HepG2 (cell line): ENCODE data around the gene CEBPE. TPM values are rescaled to one million over a fixed set of nuclear protein-coding genes. Genes with fewer than 3 reads are reported as not detected.
A peak's percentile ranks its signal among the peaks of the same experiment; 100 is the strongest.

ENCODE experiments used
- ADNP ChIP-seq: sonication (generic); formaldehyde crosslinking; IDR thresholded peaks from 2 replicates; pipeline ENCODE4 v1.4.0; 2020; ENCODE audit warnings: missing genetic modification reagents
- CC2D1A ChIP-seq: sonication (generic); formaldehyde crosslinking; IDR thresholded peaks from 2 replicates; pipeline ENCODE4 v1.8.1; 2023; ENCODE audit warnings: mild to moderate bottlenecking, missing genetic modification reagents
- DPF2 ChIP-seq: sonication (generic); formaldehyde crosslinking; IDR thresholded peaks from 2 replicates; pipeline ENCODE4 v1.4.0; 2020; ENCODE audit warnings: mild to moderate bottlenecking, low read depth, missing genetic modification reagents, borderline replicate concordance
- HIVEP1 ChIP-seq: sonication (generic); formaldehyde crosslinking; IDR thresholded peaks from 2 replicates; pipeline ENCODE4 v1.4.0; 2020; ENCODE audit warnings: mild to moderate bottlenecking, missing genetic modification reagents
- KLF15 ChIP-seq: sonication (generic); formaldehyde crosslinking; IDR thresholded peaks from 2 replicates; pipeline ENCODE4 v1.8.1; 2023; ENCODE audit warnings: borderline replicate concordance, mild to moderate bottlenecking, inconsistent platforms, missing genetic modification reagents, mixed read lengths
- MEF2D ChIP-seq: sonication (generic); formaldehyde crosslinking; IDR thresholded peaks from 2 replicates; pipeline ENCODE4 v1.5.1; 2020; ENCODE audit warnings: mild to moderate bottlenecking, missing genetic modification reagents
- MTF2 ChIP-seq: sonication (generic); formaldehyde crosslinking; IDR thresholded peaks from 2 replicates; pipeline ENCODE4 v1.5.0; 2020; ENCODE audit warnings: missing genetic modification reagents, borderline replicate concordance
- ZNF350 ChIP-seq: sonication (generic); formaldehyde crosslinking; IDR thresholded peaks from 2 replicates; pipeline ENCODE4 v1.4.0; 2020; ENCODE audit warnings: mild to moderate bottlenecking, low read depth, missing genetic modification reagents, borderline replicate concordance
- ZNF354B ChIP-seq: sonication (generic); formaldehyde crosslinking; IDR thresholded peaks from 2 replicates; pipeline ENCODE4 v1.8.0; 2022; ENCODE audit warnings: mild to moderate bottlenecking, missing genetic modification reagents
- ZNF570 ChIP-seq: sonication (generic); formaldehyde crosslinking; IDR thresholded peaks from 2 replicates; pipeline ENCODE4 v1.4.0; 2020; ENCODE audit warnings: mild to moderate bottlenecking, missing genetic modification reagents, borderline replicate concordance
- ZNF777 ChIP-seq: sonication (generic); formaldehyde crosslinking; IDR thresholded peaks from 2 replicates; pipeline ENCODE4 v1.4.0; 2020; ENCODE audit warnings: missing genetic modification reagents
- ZNF780A ChIP-seq: sonication (generic); formaldehyde crosslinking; IDR thresholded peaks from 2 replicates; pipeline ENCODE4 v1.8.0; 2022; ENCODE audit warnings: mild to moderate bottlenecking, missing genetic modification reagents, moderate library complexity
- polyA plus RNA-seq, 8 experiments: library from polyadenylated mRNA; depleted of rRNA in 3 of 8; stranded (reverse) in 7 of 8; unstranded in 1 of 8; fragments of >200 nt; fragmentation: Illumina TruSeq in 4 of 8; extraction: Trizol in 4 of 8; gene quantifications; 2 replicates each; pipeline versions ENCODE4 v1.2.1 to v1.2.3, GENCODE V29; 2011 to 2016; ENCODE audit warnings: low read depth in 4 of 8, missing spikeins in 1 of 8, mixed read lengths in 1 of 8; ENCODE audit not compliant: insufficient read depth in 1 of 8
- total RNA-seq, 5 experiments: library from RNA; depleted of rRNA; stranded (reverse); fragments of >200 nt; fragmentation: Illumina TruSeq; extraction: Trizol; gene quantifications; 2 replicates each; pipeline ENCODE4 v1.2.3, GENCODE V29; 2016; ENCODE audit warnings: low read depth in 1 of 5
- TF ChIP-seq, protein P1 (sequence below), 2 experiments: sonication (generic) in 1 of 2; formaldehyde crosslinking in 1 of 2; IDR thresholded peaks; 2 replicates each; pipeline versions ENCODE4 v1.4.0 to v1.6.1; 2016 to 2020; ENCODE audit warnings: borderline replicate concordance in 1 of 2, low read depth in 1 of 2, mild to moderate bottlenecking in 1 of 2, missing genetic modification reagents in 1 of 2
- TF ChIP-seq, protein P2 (sequence below): sonication (generic); formaldehyde crosslinking; IDR thresholded peaks from 2 replicates; pipeline ENCODE4; 2020; ENCODE audit warnings: missing genetic modification reagents, mild to moderate bottlenecking, borderline replicate concordance
- TF ChIP-seq, protein P3 (sequence below): sonication (generic); formaldehyde crosslinking; IDR thresholded peaks from 2 replicates; pipeline ENCODE4 v1.5.0; 2020; ENCODE audit warnings: mild to moderate bottlenecking, missing genetic modification reagents, moderate library complexity

The CEBPE gene
- total and polyA plus RNA-seq, 2 of the 13 experiments (the other 11 are each of a cell fraction or from before 2014, with no cell fraction given), result 0.09 to 0.11 TPM

DNA sequence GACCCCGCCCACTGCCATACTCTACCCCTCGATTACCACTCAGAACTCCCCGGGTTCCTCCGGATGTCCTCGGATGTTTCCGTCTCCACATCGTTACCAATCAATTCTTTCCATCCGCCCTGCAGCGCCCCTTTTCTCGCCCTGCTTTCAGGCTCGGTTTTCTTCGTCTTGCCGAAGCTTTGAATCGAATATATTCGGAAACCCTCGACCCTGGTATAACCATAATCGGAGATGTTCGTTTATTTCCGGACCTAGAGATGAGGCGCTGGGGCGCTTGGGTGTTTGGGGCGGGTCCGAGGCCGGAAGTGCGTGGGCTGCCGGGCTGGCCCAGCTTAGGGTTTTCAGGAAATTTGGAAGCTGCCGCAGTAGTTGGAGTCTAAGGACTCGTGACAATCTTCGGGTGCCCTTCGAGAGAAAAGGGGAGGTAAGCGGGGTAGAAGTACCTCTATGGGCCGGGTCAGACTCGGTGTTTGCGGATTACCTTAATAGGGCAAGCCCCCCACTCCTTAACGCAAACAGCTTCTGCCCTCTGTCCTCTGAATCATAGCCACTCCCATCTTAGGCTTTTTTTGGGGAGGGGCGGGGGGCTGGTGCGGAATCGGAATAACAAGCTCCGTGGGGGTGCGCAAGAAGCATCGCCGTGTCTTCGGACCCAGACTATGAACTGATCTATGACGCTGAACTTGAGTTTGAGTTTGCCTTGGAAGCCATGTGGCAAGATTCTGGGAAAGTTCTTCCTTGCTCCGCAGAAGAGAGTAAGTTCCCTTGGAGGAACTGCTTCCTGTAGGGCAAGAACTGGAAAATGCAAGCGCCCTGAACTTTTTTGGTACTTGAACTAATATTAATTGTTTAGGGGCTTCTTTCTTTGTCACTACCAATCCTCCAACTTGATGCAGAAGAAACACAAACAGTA is 23.6 kb downstream of the CEBPE start, which contains the start of gene C14orf119 (continued):
- TF ChIP-seq, protein P1, sequence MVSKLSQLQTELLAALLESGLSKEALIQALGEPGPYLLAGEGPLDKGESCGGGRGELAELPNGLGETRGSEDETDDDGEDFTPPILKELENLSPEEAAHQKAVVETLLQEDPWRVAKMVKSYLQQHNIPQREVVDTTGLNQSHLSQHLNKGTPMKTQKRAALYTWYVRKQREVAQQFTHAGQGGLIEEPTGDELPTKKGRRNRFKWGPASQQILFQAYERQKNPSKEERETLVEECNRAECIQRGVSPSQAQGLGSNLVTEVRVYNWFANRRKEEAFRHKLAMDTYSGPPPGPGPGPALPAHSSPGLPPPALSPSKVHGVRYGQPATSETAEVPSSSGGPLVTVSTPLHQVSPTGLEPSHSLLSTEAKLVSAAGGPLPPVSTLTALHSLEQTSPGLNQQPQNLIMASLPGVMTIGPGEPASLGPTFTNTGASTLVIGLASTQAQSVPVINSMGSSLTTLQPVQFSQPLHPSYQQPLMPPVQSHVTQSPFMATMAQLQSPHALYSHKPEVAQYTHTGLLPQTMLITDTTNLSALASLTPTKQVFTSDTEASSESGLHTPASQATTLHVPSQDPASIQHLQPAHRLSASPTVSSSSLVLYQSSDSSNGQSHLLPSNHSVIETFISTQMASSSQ (IDR thresholded peaks at IDR 0.05; ENCODE audit: low read depth), result peak; percentile 29
- TF ChIP-seq, protein P1 (CRISPR knock-in tag; IDR thresholded peaks at IDR 0.05; ENCODE audit: borderline replicate concordance), result no peak
- TF ChIP-seq, protein P2, sequence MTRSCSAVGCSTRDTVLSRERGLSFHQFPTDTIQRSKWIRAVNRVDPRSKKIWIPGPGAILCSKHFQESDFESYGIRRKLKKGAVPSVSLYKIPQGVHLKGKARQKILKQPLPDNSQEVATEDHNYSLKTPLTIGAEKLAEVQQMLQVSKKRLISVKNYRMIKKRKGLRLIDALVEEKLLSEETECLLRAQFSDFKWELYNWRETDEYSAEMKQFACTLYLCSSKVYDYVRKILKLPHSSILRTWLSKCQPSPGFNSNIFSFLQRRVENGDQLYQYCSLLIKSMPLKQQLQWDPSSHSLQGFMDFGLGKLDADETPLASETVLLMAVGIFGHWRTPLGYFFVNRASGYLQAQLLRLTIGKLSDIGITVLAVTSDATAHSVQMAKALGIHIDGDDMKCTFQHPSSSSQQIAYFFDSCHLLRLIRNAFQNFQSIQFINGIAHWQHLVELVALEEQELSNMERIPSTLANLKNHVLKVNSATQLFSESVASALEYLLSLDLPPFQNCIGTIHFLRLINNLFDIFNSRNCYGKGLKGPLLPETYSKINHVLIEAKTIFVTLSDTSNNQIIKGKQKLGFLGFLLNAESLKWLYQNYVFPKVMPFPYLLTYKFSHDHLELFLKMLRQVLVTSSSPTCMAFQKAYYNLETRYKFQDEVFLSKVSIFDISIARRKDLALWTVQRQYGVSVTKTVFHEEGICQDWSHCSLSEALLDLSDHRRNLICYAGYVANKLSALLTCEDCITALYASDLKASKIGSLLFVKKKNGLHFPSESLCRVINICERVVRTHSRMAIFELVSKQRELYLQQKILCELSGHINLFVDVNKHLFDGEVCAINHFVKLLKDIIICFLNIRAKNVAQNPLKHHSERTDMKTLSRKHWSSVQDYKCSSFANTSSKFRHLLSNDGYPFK, result peak; percentile 90
- 0 out of 2 replicates have a peak, but pooled peaks have one; percentile 8 for TF ChIP-seq MEF2D (CRISPR knock-in tag)
- TF ChIP-seq ADNP (CRISPR knock-in tag), result no peak
- 0 out of 2 replicates have a peak, but pooled peaks have one; percentile 47 for TF ChIP-seq ZNF354B
- no peak for TF ChIP-seq ZNF780A (CRISPR knock-in tag)
- peak; percentile 23; the same call in 1 of the 2 replicates for TF ChIP-seq ZNF350
- TF ChIP-seq CC2D1A, result peak; percentile 99
- TF ChIP-seq HIVEP1, result peak; percentile 0; the same call in 1 of the 2 replicates
- TF ChIP-seq KLF15, result 0 out of 2 replicates have a peak, but pooled peaks have one; percentile 59
- TF ChIP-seq, protein P3, sequence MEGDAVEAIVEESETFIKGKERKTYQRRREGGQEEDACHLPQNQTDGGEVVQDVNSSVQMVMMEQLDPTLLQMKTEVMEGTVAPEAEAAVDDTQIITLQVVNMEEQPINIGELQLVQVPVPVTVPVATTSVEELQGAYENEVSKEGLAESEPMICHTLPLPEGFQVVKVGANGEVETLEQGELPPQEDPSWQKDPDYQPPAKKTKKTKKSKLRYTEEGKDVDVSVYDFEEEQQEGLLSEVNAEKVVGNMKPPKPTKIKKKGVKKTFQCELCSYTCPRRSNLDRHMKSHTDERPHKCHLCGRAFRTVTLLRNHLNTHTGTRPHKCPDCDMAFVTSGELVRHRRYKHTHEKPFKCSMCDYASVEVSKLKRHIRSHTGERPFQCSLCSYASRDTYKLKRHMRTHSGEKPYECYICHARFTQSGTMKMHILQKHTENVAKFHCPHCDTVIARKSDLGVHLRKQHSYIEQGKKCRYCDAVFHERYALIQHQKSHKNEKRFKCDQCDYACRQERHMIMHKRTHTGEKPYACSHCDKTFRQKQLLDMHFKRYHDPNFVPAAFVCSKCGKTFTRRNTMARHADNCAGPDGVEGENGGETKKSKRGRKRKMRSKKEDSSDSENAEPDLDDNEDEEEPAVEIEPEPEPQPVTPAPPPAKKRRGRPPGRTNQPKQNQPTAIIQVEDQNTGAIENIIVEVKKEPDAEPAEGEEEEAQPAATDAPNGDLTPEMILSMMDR (CRISPR knock-in tag), result peak; percentile 16; the same call in 1 of the 2 replicates
- peak; percentile 66 for TF ChIP-seq ZNF777 (CRISPR knock-in tag)
- no peak; the same call in 1 of the 2 replicates for TF ChIP-seq ZNF570 (CRISPR knock-in tag)
- no peak for TF ChIP-seq DPF2 (CRISPR knock-in tag)
- TF ChIP-seq MTF2 (CRISPR knock-in tag), result no peak
